Measurements from ENCODE around the gene PCDH9. TPM values are rescaled to one million over a fixed set of nuclear protein-coding genes. Genes with fewer than 3 reads are reported as not detected.

PCDH9 gene
- total and polyA plus RNA-seq, 2 of the 13 experiments (the other 11 are each of a cell fraction or from before 2014, with no cell fraction given): 0.09 TPM; not detected in 1

DNA sequence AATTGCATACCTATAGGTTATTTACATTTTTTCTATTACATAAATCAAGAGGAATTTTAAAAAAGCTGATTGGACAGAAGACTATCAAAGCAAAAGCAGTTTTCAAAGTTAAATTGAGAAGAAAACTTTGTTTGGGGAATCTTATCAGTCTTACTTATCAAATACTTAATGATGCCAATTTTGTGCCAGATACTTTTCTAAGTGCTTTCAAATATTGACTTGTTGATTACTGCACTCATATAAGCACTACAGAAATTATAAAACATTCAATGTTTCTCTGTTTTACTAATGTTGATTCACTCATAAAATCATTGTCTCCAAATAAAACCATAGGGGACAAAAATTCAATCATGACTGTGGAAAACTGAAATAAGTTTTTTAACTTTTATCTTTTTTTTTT, 36.2 kb downstream of the PCDH9 start (continued):
- TF ChIP-seq BCLAF1 (IDR thresholded peaks at IDR 0.05) (no peak), HINFP (CRISPR knock-in tag; IDR thresholded peaks at IDR 0.05; ENCODE audit: low read depth) (no peak), ZNF232 (CRISPR knock-in tag; IDR thresholded peaks at IDR 0.05; ENCODE audit: borderline replicate concordance) (no peak), JUN (CRISPR knock-in tag; IDR thresholded peaks at IDR 0.05) (no peak), ZBTB21 (CRISPR knock-in tag; IDR thresholded peaks at IDR 0.05) (no peak)

- POLR2A ChIA-PET: no interaction called here
- Histone ChIP-seq H3K9ac (ENCODE audit: insufficient read depth, low read depth, low read length) (no peak overlapping the region), H3K4me1 (ENCODE audit: insufficient read depth, low read length) (no peaks in the 10 kb centered on the region), H4K20me1 (ENCODE audit: insufficient read depth, low read length) (0 out of 2 replicates have a peak, but pooled peaks cover 3% of the 10 kb centered on the region), H3K4me2 (ENCODE audit: low read depth, low read length) (no peak overlapping the region), H2AFZ (ENCODE audit: low read length) (no peak overlapping the region), H3K36me3 (replicated peaks in 1 of 2; ENCODE audit: control insufficient read depth in 1 of 2, insufficient read depth in 2 of 2, low read length in 2 of 2) (no peaks in the 10 kb centered on the region), H3K9me3 (ENCODE audit: low read length) (no peaks in the 10 kb centered on the region), H3K27ac (ENCODE audit: extremely low read length, insufficient read depth, low read length) (no peak overlapping the region), H3K4me3 (replicated peaks in 1 of 3; ENCODE audit: insufficient read depth in 1 of 3, low read depth in 2 of 3, low read length in 3 of 3) (no peak overlapping the region), H3K79me2 (ENCODE audit: insufficient read depth, low read length) (no peaks in the 10 kb centered on the region), H3K27me3 (ENCODE audit: control insufficient read depth in 1 of 2, insufficient read depth in 2 of 2, low read length in 2 of 2) (no peaks in the 10 kb centered on the region)
- CTCF ChIA-PET (ENCODE audit: low intra/inter-chr PET ratio, low total read pairs): no interaction called here
- in situ Hi-C loops (cut with HindIII; ENCODE audit: extremely low pct_ligation_motif_present, low pct_unique_long_range_greater_than_20kb) (no loop called here), intact Hi-C loops (cut with micrococcal nuclease; ENCODE audit: unreplicated experiment) (no loop called here)
- FAIRE-seq: no peak
- 1% methylated on average over 4 of the region's 4 CpGs for WGBS (ENCODE audit: low lambda C conversion rate)
- no TSS peak for BruUV-seq (replicated peaks)
- ATAC-seq: no peak
- no peak for DNase-seq (ENCODE audit: low spot score)
- TF ChIP-seq ZNF770 (CRISPR knock-in tag; IDR thresholded peaks at IDR 0.05) (no peak), ZBTB21 (CRISPR knock-in tag; IDR thresholded peaks at IDR 0.05) (no peak), HNRNPK (IDR thresholded peaks at IDR 0.05; ENCODE audit: low read depth, low read length, poor library complexity, severe bottlenecking) (no peak), ZNF557 (CRISPR knock-in tag; IDR thresholded peaks at IDR 0.05) (no peak), CHCHD3 (CRISPR knock-in tag; IDR thresholded peaks at IDR 0.05) (no peak), ESRRA (CRISPR knock-in tag; IDR thresholded peaks at IDR 0.05; ENCODE audit: low read depth) (no peak), ZSCAN21 (CRISPR knock-in tag; IDR thresholded peaks at IDR 0.05; ENCODE audit: borderline replicate concordance) (no peak), ZNF768 (CRISPR knock-in tag; IDR thresholded peaks at IDR 0.05) (no peak), STAG1 (CRISPR knock-in tag; IDR thresholded peaks at IDR 0.05) (no peak)
Observed at GRCh38 chr13:67192751-67193150, 37.4 kb downstream of the PCDH9 start.
